GM19468 (cell line): Measurements from ENCODE around the gene MAPK8IP1.

Experiments
- ATAC-seq: cut with Tn5 transposase; IDR thresholded peaks from one replicate; pipeline ENCODE4 v1.9.1; 2021; ENCODE audit warnings: mild to moderate bottlenecking, moderate library complexity, moderate number of reproducible peaks; ENCODE audit not compliant: unreplicated experiment; ENCODE audit errors: extremely low read depth

The MAPK8IP1 gene

DNA sequence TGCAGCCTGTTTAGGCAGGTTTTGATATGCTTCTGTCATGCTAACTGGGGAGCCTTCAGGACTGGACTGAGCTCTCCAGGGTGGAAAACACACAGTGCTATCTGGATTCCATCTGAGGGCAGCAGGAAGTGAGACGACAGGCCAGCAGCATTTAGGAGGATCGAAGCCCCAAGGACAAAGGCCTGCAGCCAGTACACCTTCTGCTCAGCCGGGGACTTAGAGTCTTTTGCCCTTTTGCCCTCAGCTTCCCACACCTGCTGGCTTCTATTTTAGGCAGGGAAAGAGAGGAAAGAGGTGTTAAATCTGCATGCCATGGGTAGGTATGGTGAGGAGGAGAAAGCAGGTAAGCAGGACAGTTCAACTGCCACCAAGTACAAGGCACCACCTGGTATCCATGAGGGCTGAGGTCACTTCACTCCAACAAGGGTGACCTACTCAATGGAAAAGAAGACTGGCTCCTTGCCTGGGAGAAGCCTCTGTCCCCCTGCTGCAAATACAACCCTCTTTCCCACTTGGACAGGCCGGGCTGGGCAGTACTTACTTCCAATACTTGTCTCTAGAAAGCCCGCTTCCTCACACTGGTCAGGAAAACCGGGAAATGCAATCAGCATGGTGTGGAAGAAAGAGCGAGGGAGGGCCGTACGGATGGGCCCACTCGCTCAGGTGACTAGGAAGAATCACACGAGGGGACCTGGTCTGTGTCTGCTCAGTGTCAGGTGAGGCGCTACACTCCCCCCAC lies 49.3 kb downstream of the MAPK8IP1 start:
- no peak for ATAC-seq

GRCh38 chr11:45935349-45936064 lies 50.1 kb downstream of the MAPK8IP1 start:
- no peak for ATAC-seq

GRCh38 chr11:45936511-45937054 lies 51.1 kb downstream of the MAPK8IP1 start:
- ATAC-seq, result no peak

DNA sequence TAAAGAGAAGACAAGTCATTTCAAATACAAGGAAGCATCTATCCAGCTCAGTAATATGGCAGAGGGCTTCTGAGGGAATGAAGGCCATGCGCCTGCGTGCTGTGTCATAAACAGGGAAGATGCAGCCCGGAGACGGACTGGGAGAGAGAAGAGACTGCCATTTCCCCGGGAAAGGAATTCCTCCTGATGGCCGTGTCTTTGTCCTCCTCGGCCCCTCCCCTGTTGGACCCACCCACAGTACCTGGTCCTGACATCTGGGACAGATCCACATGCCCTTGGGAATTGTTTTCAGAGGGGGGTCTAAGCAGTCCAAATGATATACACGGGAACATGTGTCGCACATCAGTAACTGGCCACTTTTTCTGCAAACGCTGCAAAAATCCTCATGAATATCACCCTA lies 52.5 kb downstream of the MAPK8IP1 start:
- no peak for ATAC-seq

DNA sequence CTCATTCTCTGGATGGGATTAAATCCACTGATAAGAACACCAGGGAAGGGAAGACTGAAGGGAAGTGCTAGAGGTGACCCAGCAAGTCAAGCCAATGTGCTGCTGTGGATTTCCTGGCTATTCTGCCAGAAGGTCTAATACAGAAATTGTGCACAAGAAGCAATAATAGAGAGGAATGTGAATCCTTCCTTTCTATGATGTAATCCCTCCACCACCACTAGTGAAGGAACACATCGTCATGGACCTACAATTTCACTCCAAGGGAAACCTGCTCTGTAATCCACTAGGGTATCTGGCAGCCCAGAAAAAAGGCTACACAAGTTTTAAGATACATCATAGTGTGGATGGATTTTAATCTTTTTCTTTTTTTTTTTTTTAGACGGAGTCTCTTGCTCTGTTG lies 54.4 kb downstream of the MAPK8IP1 start:
- ATAC-seq, result no peak

DNA sequence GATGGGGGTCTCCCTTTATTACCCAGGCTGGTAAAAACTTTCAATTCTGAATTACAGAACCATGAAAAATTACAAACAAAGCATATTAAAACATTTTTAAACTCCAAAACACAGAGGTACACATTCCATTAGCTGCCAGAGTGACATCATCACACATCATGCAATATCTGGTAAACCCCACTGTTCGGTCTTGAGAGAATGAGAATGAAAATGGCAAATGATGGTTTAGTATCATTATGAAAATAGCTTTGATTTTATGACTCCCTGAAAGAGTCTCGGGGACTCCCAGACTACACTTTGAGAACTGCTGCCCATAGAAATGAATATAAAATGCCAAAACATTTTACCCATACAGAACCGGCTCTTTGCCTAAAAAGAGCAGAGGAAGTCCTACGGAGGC lies 55.8 kb downstream of the MAPK8IP1 start:
- ATAC-seq, result no peak

DNA sequence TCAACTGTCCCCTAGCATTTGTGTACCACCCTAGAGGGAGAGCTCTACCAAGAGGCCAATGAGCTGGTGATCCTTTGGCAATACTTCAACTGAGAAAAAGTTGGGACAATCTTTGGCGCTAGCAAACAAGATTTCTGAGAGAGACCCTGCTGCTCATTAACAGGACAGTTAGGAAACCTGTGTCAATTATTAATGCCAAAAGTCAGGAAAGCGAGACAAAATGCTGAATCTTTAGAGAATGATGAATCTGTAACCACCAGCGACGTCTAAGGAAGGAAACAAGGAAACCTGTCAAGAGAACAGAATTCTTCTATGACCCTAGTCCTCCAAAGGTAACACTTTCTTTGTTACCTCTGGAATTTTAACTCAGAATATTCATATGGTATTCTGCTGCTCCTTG lies 56.9 kb downstream of the MAPK8IP1 start:
- no peak for ATAC-seq

DNA sequence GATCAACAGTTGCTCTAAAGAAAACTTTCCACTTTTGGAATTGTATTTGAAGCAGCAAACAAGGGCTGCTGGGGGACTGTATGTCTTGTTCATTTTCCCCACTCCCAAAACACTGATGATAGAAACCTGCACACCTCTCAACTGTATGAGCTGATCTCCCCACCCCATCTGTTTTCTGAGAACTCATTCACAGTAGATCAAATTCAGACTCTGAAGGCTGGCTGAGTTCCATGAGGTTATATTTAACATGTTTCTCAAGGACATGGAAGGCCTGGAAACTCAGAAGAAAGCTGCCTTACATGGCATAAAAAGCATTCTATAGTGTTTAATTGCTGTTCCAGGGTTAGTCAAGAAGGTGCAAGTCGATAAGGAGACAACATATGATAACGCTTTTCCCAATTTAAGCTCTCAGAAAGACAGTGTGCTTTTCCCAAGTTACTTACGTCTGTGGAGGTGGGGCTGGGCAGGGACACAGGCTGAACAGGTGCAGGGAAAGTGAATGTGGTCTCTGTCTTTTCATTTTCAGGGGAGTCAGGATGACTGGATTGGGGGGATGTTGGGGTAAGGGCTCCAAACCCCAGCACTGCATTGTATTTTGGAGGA lies 60.0 kb downstream of the MAPK8IP1 start:
- ATAC-seq, result no peak

- no peak for ATAC-seq
Observed at GRCh38 chr11:45947885-45948284, 62.4 kb downstream of the MAPK8IP1 start.

GRCh38 chr11:45948356-45948755 lies 62.9 kb downstream of the MAPK8IP1 start:
- ATAC-seq, result no peak

GRCh38 chr11:45949992-45950407 lies 64.5 kb downstream of the MAPK8IP1 start:
- no peak for ATAC-seq
